ENCODE data around the gene HM13. TPM values are rescaled to one million over a fixed set of nuclear protein-coding genes. Genes with fewer than 3 reads are reported as not detected.

HM13 gene
- total and polyA plus RNA-seq, 2 of the 13 experiments (the other 11 are each of a cell fraction or from before 2014, with no cell fraction given) = 118 to 243 TPM

GRCh38 chr20:31608251-31608945 is 94.2 kb downstream of the HM13 start (continued):
- peak in 1 of 2 experiments; percentile 81; a peak in 2 of 4 replicates for TF ChIP-seq REST (IDR thresholded peaks at IDR 0.05; ENCODE audit: borderline replicate concordance in 1 of 2, low read depth in 1 of 2, low read length in 2 of 2)
- TF ChIP-seq YEATS4 (CRISPR knock-in tag; IDR thresholded peaks at IDR 0.05; ENCODE audit: borderline replicate concordance) = peak; percentile 99
- TF ChIP-seq RAD21 (CRISPR knock-in tag; IDR thresholded peaks at IDR 0.05) = peak; percentile 84; the same call in 1 of the 2 replicates
- peak; percentile 55; the same call in 1 of the 2 replicates for TF ChIP-seq SSRP1 (CRISPR knock-in tag; IDR thresholded peaks at IDR 0.05)
- peak; percentile 100; the same call in 1 of the 2 replicates for TF ChIP-seq ZNF275 (CRISPR knock-in tag; IDR thresholded peaks at IDR 0.05; ENCODE audit: borderline replicate concordance)
- no peak for TF ChIP-seq PHB2 (IDR thresholded peaks at IDR 0.05; ENCODE audit: partially characterized antibody)
- TF ChIP-seq ZNF570 (CRISPR knock-in tag; IDR thresholded peaks at IDR 0.05; ENCODE audit: borderline replicate concordance) = no peak
- peak; percentile 98 for TF ChIP-seq ZSCAN9 (CRISPR knock-in tag; IDR thresholded peaks at IDR 0.05; ENCODE audit: borderline replicate concordance)
- TF ChIP-seq ZNF747 (CRISPR knock-in tag; IDR thresholded peaks at IDR 0.05; ENCODE audit: borderline replicate concordance) = peak; percentile 100
- peak; percentile 75; the same call in 1 of the 2 replicates for TF ChIP-seq ZNF30 (CRISPR knock-in tag; IDR thresholded peaks at IDR 0.05)
- TF ChIP-seq ETV5 (CRISPR knock-in tag; IDR thresholded peaks at IDR 0.05; ENCODE audit: borderline replicate concordance) = peak; percentile 100
- peak; percentile 97 for TF ChIP-seq ZNF224 (CRISPR knock-in tag; IDR thresholded peaks at IDR 0.05)
- peak; percentile 97 for TF ChIP-seq KLF9 (CRISPR knock-in tag; IDR thresholded peaks at IDR 0.05; ENCODE audit: low read depth)
- peak; percentile 38; the same call in 1 of the 2 replicates for TF ChIP-seq CENPBD1 (CRISPR knock-in tag; IDR thresholded peaks at IDR 0.05; ENCODE audit: borderline replicate concordance, low read depth)
- TF ChIP-seq HNRNPL (IDR thresholded peaks at IDR 0.05; ENCODE audit: low read depth, low read length) = peak; percentile 96
- TF ChIP-seq TFDP2 (CRISPR knock-in tag; IDR thresholded peaks at IDR 0.05) = peak; percentile 96
- TF ChIP-seq ZNF468 (CRISPR knock-in tag; IDR thresholded peaks at IDR 0.05) = no peak; the same call in 1 of the 2 replicates
- peak; percentile 95 for TF ChIP-seq ZBTB26 (CRISPR knock-in tag; IDR thresholded peaks at IDR 0.05; ENCODE audit: borderline replicate concordance)
- TF ChIP-seq TMF1 (CRISPR knock-in tag; IDR thresholded peaks at IDR 0.05; ENCODE audit: low read depth) = peak; percentile 96; the same call in 1 of the 2 replicates
- TF ChIP-seq ZNF850 (CRISPR knock-in tag; conservative IDR thresholded peaks at IDR 0.05) = no peak
- TF ChIP-seq NR2C2 (CRISPR knock-in tag; IDR thresholded peaks at IDR 0.05; ENCODE audit: borderline replicate concordance) = peak; percentile 93
- peak; percentile 100 for TF ChIP-seq ISL2 (CRISPR knock-in tag; IDR thresholded peaks at IDR 0.05)

Measured in HepG2 (cell line).